Immature natural killer cell (primary cell): Measurements from ENCODE around the gene IQGAP2. TPM values are rescaled to one million over a fixed set of nuclear protein-coding genes. Genes with fewer than 3 reads are reported as not detected.
"Not testable (repeated sequence)": the region's sequence is repeated elsewhere in the genome, so short reads cannot be mapped to it uniquely, and the experiment has no call there.

Source experiments
- DNase-seq, 3 donors: peaks; one replicate each; pipeline ENCODE4 v3.0.0; 2022; ENCODE audit warnings: mixed read lengths in 1 of 3
- H3K27ac Mint-ChIP-seq, 6 donors: one replicate each; pipeline ENCODE4 v1.8.0; 2020; ENCODE audit warnings: mixed read lengths in 6 of 6, mild to moderate bottlenecking in 5 of 6, inconsistent platforms in 4 of 6, moderate library complexity in 3 of 6
- H3K27me3 Mint-ChIP-seq, 3 donors: one replicate each; pipeline ENCODE4 v1.8.0; 2020 to 2021; ENCODE audit warnings: low read depth in 3 of 3, mild to moderate bottlenecking in 3 of 3, mixed read lengths in 3 of 3, moderate library complexity in 3 of 3, inconsistent platforms in 1 of 3
- H3K36me3 Mint-ChIP-seq, 3 donors: one replicate each; pipeline ENCODE4 v1.8.0; 2020; ENCODE audit warnings: mixed read lengths in 3 of 3, inconsistent platforms in 2 of 3, mild to moderate bottlenecking in 2 of 3
- H3K4me1 Mint-ChIP-seq, 2 donors: one replicate each; pipeline ENCODE4 v1.8.0; 2020; ENCODE audit warnings: inconsistent platforms in 2 of 2, mild to moderate bottlenecking in 2 of 2, mixed read lengths in 2 of 2, moderate library complexity in 1 of 2
- H3K4me3 Mint-ChIP-seq, 5 donors: one replicate each; pipeline ENCODE4 v1.8.0; 2020; ENCODE audit warnings: mild to moderate bottlenecking in 5 of 5, mixed read lengths in 5 of 5, inconsistent platforms in 3 of 5, moderate library complexity in 3 of 5
- H3K9me3 Mint-ChIP-seq, 6 donors: one replicate each; pipeline ENCODE4 v1.8.0; 2020; ENCODE audit warnings: mild to moderate bottlenecking in 6 of 6, mixed read lengths in 6 of 6, inconsistent platforms in 4 of 6, moderate library complexity in 3 of 6
- polyA plus RNA-seq, 3 donors: library from polyadenylated mRNA; unstranded; fragments of 300-500 nt; fragmentation: Illumina TruSeq; gene quantifications; one replicate each; pipeline ENCODE4 v1.2.3, GENCODE V29; 2021

The IQGAP2 gene
- polyA plus RNA-seq, 3 donors from 2014 or later = 38.8 to 92.5 (median 43.6) TPM

DNA sequence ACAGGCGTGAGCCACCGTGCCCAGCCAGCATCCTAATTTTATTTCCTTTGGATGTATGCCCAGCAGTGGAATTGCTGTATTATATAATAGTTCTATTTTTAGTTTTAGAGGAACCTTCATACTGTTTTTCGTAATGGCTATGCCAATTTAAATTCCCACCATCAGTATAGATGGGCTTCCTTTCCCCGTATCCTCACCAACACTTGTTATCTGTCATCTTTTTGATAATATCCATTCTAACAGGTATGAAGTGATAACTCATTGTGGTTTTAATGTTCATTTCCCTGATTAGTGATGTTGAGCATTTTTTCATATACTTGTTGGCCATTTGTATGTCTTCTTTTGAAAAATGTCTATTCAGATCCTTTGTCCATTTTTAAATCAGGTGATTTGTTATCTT lies 325.9 kb downstream of the IQGAP2 start:
- no peak for DNase-seq
- Mint-ChIP-seq H3K9me3 (peaks cover 0 to 17% (median 15%) of the 10 kb centered on the region in 6 donors), H3K27ac (peak overlapping the region; percentile 12 to 92 (median 71)), H3K4me1 (peaks cover 67 to 85% of the 10 kb centered on the region in 2 donors), H3K27me3 (peaks cover 0 to 6% (median 5%) of the 10 kb centered on the region in 3 donors), H3K36me3 (peaks cover 31 to 40% (median 31%) of the 10 kb centered on the region in 3 donors), H3K4me3 (peak overlapping the region in 1 of 5 donors; percentile 16)

DNA sequence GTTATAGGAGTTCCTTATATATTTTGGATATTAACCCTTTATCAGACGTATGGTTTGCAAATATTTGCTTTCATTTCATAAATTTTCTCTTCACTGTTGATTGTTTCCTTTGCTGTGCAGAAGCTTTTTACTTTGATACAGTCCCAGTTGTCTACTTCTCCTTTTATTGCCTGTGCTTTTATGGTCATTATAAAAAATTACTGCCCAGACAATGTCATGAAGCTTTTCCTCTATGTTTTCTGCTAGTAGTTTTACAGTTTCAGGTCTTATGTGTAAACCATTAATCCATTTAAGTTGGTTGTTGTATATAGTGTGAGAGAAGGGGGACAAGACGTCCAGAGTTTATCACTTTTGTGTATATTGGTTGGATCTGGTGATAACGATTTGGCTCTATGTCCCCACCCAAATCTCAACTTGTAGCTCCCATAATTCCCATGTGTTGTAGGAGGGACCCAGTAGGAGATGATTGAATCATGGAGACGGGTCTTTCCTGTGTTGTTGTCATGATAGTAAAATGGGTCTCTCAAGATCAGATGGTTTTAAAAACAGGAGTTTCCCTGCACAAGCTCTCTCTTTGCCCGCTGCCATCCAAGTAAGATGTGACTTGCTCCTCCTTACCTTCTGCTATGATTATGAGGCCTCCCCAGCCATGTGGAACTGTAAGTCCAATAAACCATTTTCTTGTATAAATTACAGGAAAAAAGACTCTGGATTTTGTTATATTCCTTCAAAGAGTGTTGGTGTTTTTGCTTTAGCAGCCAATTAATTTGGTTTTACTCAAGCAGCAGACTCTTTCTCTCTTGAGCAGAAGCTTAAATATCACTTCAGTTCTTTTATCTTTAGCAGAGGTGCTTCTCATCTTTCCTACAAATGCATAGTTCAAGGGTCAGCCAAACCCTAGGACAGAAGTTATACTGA lies 326.5 kb downstream of the IQGAP2 start:
- no peak for DNase-seq
- peaks cover 0 to 6% (median 5%) of the 10 kb centered on the region in 3 donors for H3K27me3 Mint-ChIP-seq
- H3K36me3 Mint-ChIP-seq = peaks cover 31 to 40% (median 32%) of the 10 kb centered on the region in 3 donors
- H3K4me1 Mint-ChIP-seq = peaks cover 67 to 85% of the 10 kb centered on the region in 2 donors
- no peak overlapping the region for H3K4me3 Mint-ChIP-seq
- peak overlapping the region; percentile 61 to 92 (median 76) for H3K27ac Mint-ChIP-seq
- peaks cover 0 to 17% (median 15%) of the 10 kb centered on the region in 6 donors for H3K9me3 Mint-ChIP-seq

GRCh38 chr5:76732405-76733048 lies 329.4 kb downstream of the IQGAP2 start:
- Mint-ChIP-seq H3K27ac (peak overlapping the region; percentile 91 to 98 (median 94)), H3K36me3 (peaks cover 31 to 43% (median 32%) of the 10 kb centered on the region in 3 donors), H3K4me3 (peak overlapping the region; percentile 23 to 81 (median 71)), H3K27me3 (peaks cover 0 to 12% (median 11%) of the 10 kb centered on the region in 3 donors), H3K9me3 (peaks cover 0 to 17% (median 15%) of the 10 kb centered on the region in 6 donors), H3K4me1 (peaks cover 66 to 84% of the 10 kb centered on the region in 2 donors)
- DNase-seq = no peak

GRCh38 chr5:76733049-76733417 lies 329.9 kb downstream of the IQGAP2 start:
- DNase-seq = peak; percentile 68 to 90 (median 77)
- peak overlapping the region; percentile 91 to 98 (median 94) for H3K27ac Mint-ChIP-seq
- peaks cover 31 to 43% (median 32%) of the 10 kb centered on the region in 3 donors for H3K36me3 Mint-ChIP-seq
- H3K4me3 Mint-ChIP-seq = peak overlapping the region; percentile 23 to 81 (median 71)
- H3K4me1 Mint-ChIP-seq = peaks cover 71 to 84% of the 10 kb centered on the region in 2 donors
- peaks cover 0 to 17% (median 15%) of the 10 kb centered on the region in 6 donors for H3K9me3 Mint-ChIP-seq
- peaks cover 0 to 12% (median 11%) of the 10 kb centered on the region in 3 donors for H3K27me3 Mint-ChIP-seq

DNA sequence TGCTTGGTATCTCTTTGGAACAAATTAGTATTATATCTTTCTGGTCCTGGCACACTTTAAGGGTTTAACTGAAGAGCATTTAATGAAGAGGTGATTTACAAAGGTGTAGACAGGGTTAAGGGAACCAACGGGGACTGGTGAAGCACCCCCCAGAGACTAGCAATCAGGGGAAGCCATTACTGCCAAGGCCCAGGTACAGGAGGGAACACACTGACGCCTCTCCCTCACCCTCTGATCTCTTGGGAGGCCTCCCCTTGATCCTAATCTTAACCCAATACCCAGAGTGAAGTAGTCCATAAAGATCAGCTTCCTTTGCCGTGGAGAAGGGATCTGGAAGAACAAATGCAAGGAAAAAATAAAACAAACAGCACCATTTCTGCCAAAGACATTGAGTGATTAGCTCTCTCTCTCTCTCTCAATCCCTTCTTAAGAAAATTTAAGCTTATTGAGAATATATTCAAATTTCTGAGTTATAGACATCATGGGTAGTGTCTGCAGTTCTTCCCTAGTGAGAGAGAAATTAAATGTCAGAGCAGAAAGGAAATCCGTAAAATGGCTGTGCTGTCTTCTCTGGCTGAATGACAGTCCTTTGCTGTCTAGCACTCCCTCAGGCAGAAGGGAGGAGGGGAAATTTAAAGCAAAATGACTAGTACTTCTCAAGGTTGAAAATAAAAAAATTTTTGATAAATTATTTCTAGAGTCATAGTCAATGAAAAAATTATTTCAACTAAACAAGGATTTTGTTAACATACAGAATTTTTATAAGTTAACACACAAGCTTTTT lies 332.9 kb downstream of the IQGAP2 start:
- Mint-ChIP-seq H3K27me3 (peaks cover 11 to 27% (median 27%) of the 10 kb centered on the region in 3 donors), H3K27ac (peak overlapping the region; percentile 93 to 98 (median 96)), H3K36me3 (peaks cover 10 to 20% (median 11%) of the 10 kb centered on the region in 3 donors), H3K9me3 (no peaks in the 10 kb centered on the region), H3K4me1 (peaks cover 84 to 89% of the 10 kb centered on the region in 2 donors), H3K4me3 (peak overlapping the region; percentile 21 to 81 (median 70))
- DNase-seq = peak; percentile 30 to 42 (median 35)

- peak; percentile 71 to 76 (median 72) for DNase-seq
- peak overlapping the region; percentile 70 to 81 (median 79) for H3K4me3 Mint-ChIP-seq
- no peaks in the 10 kb centered on the region for H3K9me3 Mint-ChIP-seq
- peaks cover 90 to 94% of the 10 kb centered on the region in 2 donors for H3K4me1 Mint-ChIP-seq
- peaks cover 10 to 19% (median 11%) of the 10 kb centered on the region in 3 donors for H3K36me3 Mint-ChIP-seq
- H3K27ac Mint-ChIP-seq = peak overlapping the region; percentile 93 to 98 (median 96)
- H3K27me3 Mint-ChIP-seq = peaks cover 11 to 28% (median 27%) of the 10 kb centered on the region in 3 donors
Measured at GRCh38 chr5:76736679-76737556, 333.8 kb downstream of the IQGAP2 start.

DNA sequence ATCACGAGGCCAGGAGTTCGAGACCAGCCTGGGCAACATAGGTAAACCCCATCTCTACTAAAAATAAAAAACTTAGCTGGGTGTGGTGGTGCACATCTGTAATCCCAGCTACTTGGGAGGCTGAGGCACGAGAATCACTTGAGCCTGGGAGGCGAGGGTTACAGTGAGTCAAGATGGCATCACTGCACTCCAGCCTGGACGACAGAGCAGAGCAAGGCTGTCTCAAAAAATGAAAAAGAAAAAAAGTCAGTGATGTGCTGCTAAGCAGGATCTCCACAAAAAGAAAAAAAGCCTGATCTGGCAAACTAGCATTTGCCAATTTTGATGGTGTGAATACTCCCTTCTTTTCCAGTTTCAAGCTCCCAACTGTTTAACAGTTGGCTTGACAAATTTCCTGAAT lies 334.8 kb downstream of the IQGAP2 start:
- H3K27ac Mint-ChIP-seq = peak overlapping the region; percentile 93 to 98 (median 96)
- no peaks in the 10 kb centered on the region for H3K9me3 Mint-ChIP-seq
- peaks cover 91 to 94% of the 10 kb centered on the region in 2 donors for H3K4me1 Mint-ChIP-seq
- H3K36me3 Mint-ChIP-seq = peaks cover 3 to 12% (median 8%) of the 10 kb centered on the region in 3 donors
- peak overlapping the region; percentile 73 to 81 (median 79) for H3K4me3 Mint-ChIP-seq
- H3K27me3 Mint-ChIP-seq = peaks cover 11 to 28% (median 25%) of the 10 kb centered on the region in 3 donors
- DNase-seq = no peak

- not testable (repeated sequence) for H3K36me3 Mint-ChIP-seq, H3K9me3 Mint-ChIP-seq
- peak; percentile 43 to 61 (median 44) for DNase-seq
- Mint-ChIP-seq H3K27me3 (peaks cover 11 to 25% (median 19%) of the 10 kb centered on the region in 3 donors), H3K4me3 (peak overlapping the region in 4 of 5 donors; percentile 1 to 48 (median 24)), H3K4me1 (peaks cover 64 to 66% of the 10 kb centered on the region in 2 donors), H3K27ac (peak overlapping the region; percentile 81 to 98 (median 96))
Measured at GRCh38 chr5:76741506-76741905, 338.4 kb downstream of the IQGAP2 start.

DNA sequence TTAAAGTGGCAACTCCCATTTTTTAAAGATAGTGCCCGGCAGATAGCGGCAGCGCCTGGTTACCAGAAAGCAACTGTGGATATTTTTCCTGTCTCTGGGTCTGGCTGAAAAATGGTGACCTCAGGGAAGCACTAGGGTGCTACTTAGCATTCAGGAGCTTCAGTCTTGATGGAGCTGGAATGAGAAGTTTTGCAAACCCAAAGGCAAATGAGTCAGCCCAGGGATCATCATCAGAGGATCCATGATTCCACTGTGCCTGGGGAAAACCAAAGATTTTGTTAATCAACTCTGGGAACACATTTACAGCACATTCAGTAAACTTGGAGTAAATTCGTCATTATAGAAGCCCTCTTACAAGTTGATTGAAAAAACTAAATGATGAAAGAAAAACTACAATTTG lies 339.5 kb downstream of the IQGAP2 start:
- Mint-ChIP-seq H3K9me3 (no peaks in the 10 kb centered on the region), H3K27me3 (peaks cover 11 to 20% (median 15%) of the 10 kb centered on the region in 3 donors), H3K4me3 (no peak overlapping the region), H3K4me1 (peaks cover 53 to 56% of the 10 kb centered on the region in 2 donors), H3K27ac (peak overlapping the region; percentile 81 to 98 (median 96)), H3K36me3 (no peaks in the 10 kb centered on the region)
- DNase-seq = no peak

GRCh38 chr5:76744632-76745031 lies 341.5 kb downstream of the IQGAP2 start:
- Mint-ChIP-seq H3K36me3 (no peaks in the 10 kb centered on the region), H3K27ac (peak overlapping the region in 2 of 6 donors; percentile 26 to 72), H3K4me1 (peaks cover 34 to 40% of the 10 kb centered on the region in 2 donors), H3K9me3 (no peaks in the 10 kb centered on the region), H3K27me3 (peaks cover 0 to 5% (median 4%) of the 10 kb centered on the region in 3 donors), H3K4me3 (no peak overlapping the region)
- no peak for DNase-seq

GRCh38 chr5:76745670-76746069 lies 342.6 kb downstream of the IQGAP2 start:
- no peak for DNase-seq
- Mint-ChIP-seq H3K36me3 (no peaks in the 10 kb centered on the region), H3K4me3 (no peak overlapping the region), H3K4me1 (peaks cover 24 to 30% of the 10 kb centered on the region in 2 donors), H3K27ac (peak overlapping the region in 2 of 6 donors; percentile 6 to 74), H3K9me3 (no peaks in the 10 kb centered on the region), H3K27me3 (peaks cover 0 to 4% (median 2%) of the 10 kb centered on the region in 3 donors)

DNA sequence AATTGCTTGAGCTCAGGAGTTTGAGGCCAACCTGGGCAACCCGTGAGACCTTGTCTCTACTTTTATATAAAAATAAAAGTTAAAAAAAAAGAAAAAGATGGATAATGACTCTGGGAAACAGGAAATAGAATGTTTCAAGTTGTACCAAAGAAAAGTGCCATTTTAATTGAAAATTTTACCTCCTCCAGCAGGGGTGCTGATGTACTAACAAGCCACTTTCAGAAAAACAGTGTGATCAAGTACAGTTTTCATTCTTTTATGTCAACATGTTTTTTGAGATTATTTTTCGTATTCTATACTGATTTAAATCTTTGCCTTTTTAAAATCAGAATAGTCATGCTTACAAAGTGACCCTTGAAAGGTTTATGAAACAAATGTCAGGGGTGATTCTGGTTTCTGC lies 343.6 kb downstream of the IQGAP2 start:
- peaks cover 14 to 20% of the 10 kb centered on the region in 2 donors for H3K4me1 Mint-ChIP-seq
- peak overlapping the region in 1 of 6 donors; percentile 30 for H3K27ac Mint-ChIP-seq
- DNase-seq = no peak
- H3K9me3 Mint-ChIP-seq = no peaks in the 10 kb centered on the region
- no peaks in the 10 kb centered on the region for H3K36me3 Mint-ChIP-seq
- H3K27me3 Mint-ChIP-seq = peaks cover 0 to 2% (median 0%) of the 10 kb centered on the region in 3 donors
- no peak overlapping the region for H3K4me3 Mint-ChIP-seq
